Kidney (tissue), 14 donors: Measurements from ENCODE around the gene LUC7L3. TPM values are rescaled to one million over a fixed set of nuclear protein-coding genes. Genes with fewer than 3 reads are reported as not detected.

Source experiments
- DNase-seq, 5 donors: peaks; one replicate each; pipeline ENCODE4 v3.0.0-alpha.2; 2013 to 2020
- FAIRE-seq: peaks from 2 replicates; lab custom pipeline; 2012; peaks lifted over from hg19 to GRCh38; lab: Jason Lieb, UNC
- H3K27ac ChIP-seq, 2 donors: one replicate each; pipeline ENCODE4 v1.7.0; 2013; ENCODE audit warnings: low read depth in 2 of 2, low read length in 2 of 2, inconsistent platforms in 1 of 2
- H3K27me3 ChIP-seq: one replicate; pipeline ENCODE4 v1.7.1; 2013; ENCODE audit warnings: low read length, inconsistent platforms; ENCODE audit not compliant: control insufficient read depth, insufficient read depth
- H3K36me3 ChIP-seq, 3 donors: one replicate each; pipeline versions ENCODE4 v1.7.0 to v1.7.1; 2013; ENCODE audit warnings: low read length in 3 of 3, control low read depth in 1 of 3, inconsistent platforms in 1 of 3; ENCODE audit not compliant: insufficient read depth in 3 of 3, control insufficient read depth in 2 of 3
- H3K4me1 ChIP-seq, 3 donors: one replicate each; pipeline versions ENCODE4 v1.7.0 to v1.7.1; 2013; ENCODE audit warnings: low read length in 3 of 3, inconsistent platforms in 1 of 3, low read depth in 1 of 3; ENCODE audit not compliant: control insufficient read depth in 2 of 3, insufficient read depth in 2 of 3
- H3K4me3 ChIP-seq, 3 donors: one replicate each; pipeline versions ENCODE4 v1.7.0 to v1.8.1; 2013; ENCODE audit warnings: low read length in 3 of 3, control low read depth in 1 of 3, inconsistent platforms in 1 of 3
- H3K9ac ChIP-seq, 3 donors: one replicate each; pipeline versions ENCODE4 v1.7.0 to v1.7.1; 2013; ENCODE audit warnings: low read length in 3 of 3, control low read depth in 1 of 3, inconsistent platforms in 1 of 3
- H3K9me3 ChIP-seq, 3 donors: one replicate each; pipeline versions ENCODE4 v1.7.0 to v1.7.1; 2013; ENCODE audit warnings: low read length in 3 of 3, control low read depth in 1 of 3, inconsistent platforms in 1 of 3; ENCODE audit not compliant: control insufficient read depth in 2 of 3, insufficient read depth in 1 of 3
- intact Hi-C: fragments of 100-400 bp; cut with DNase I; formaldehyde crosslinking; loops from one replicate; pipeline ENCODE4 v1.11.1; 2022
- polyA plus RNA-seq: library from polyadenylated mRNA; stranded (reverse); fragments of 350-450 nt; fragmentation: Illumina TruSeq; extraction: RNeasy Lipid Tissue Mini Kit (QIAGEN cat#74804); gene quantifications from one replicate; pipeline ENCODE4 v1.2.3, GENCODE V29; 2014; ENCODE audit warnings: low read depth, low replicate concordance; ENCODE audit not compliant: insufficient read depth
- total RNA-seq: library from RNA; stranded (reverse); fragmentation: NEBNext Ultra II Directional; extraction: Animal tissue kit (Norgen Biotek cat#: 25700); gene quantifications from one replicate; pipeline ENCODE4 v1.2.1, GENCODE V29; 2021
- TF ChIP-seq, protein P1 (sequence below): IDR thresholded peaks from 3 replicates; pipeline ENCODE4 v1.5.1; 2012; ENCODE audit warnings: mild to moderate bottlenecking, moderate library complexity, borderline replicate concordance; ENCODE audit not compliant: insufficient read depth; ENCODE audit errors: extremely low read depth
- donor health status: control.
- donor health status: control.
- donor health status: control.
- donor health status: control.
- donor health status: control.
- donor health status: DM: yes; HTN: yes; CAD: no.
- donor health status: Normal renal cell carcinoma (clear cell type).

LUC7L3 gene
- total and polyA plus RNA-seq, 2 donors from 2014 or later = 74.3 to 91.9 TPM

GRCh38 chr17:50710025-50710424 lies 9.4 kb upstream of the LUC7L3 start:
- H3K27ac ChIP-seq = no peak overlapping the region

GRCh38 chr17:50710650-50711049 lies 8.8 kb upstream of the LUC7L3 start:
- Histone ChIP-seq H3K27ac (no peak overlapping the region), H3K27me3 (no peaks in the 10 kb centered on the region), H3K4me3 (no peak overlapping the region), H3K36me3 (no peaks in the 10 kb centered on the region), H3K9ac (no peak overlapping the region), H3K9me3 (no peaks in the 10 kb centered on the region), H3K4me1 (peaks cover 8 to 16% (median 12%) of the 10 kb centered on the region in 3 donors)
- no peak for FAIRE-seq
- DNase-seq = no peak
- TF ChIP-seq, protein P1, sequence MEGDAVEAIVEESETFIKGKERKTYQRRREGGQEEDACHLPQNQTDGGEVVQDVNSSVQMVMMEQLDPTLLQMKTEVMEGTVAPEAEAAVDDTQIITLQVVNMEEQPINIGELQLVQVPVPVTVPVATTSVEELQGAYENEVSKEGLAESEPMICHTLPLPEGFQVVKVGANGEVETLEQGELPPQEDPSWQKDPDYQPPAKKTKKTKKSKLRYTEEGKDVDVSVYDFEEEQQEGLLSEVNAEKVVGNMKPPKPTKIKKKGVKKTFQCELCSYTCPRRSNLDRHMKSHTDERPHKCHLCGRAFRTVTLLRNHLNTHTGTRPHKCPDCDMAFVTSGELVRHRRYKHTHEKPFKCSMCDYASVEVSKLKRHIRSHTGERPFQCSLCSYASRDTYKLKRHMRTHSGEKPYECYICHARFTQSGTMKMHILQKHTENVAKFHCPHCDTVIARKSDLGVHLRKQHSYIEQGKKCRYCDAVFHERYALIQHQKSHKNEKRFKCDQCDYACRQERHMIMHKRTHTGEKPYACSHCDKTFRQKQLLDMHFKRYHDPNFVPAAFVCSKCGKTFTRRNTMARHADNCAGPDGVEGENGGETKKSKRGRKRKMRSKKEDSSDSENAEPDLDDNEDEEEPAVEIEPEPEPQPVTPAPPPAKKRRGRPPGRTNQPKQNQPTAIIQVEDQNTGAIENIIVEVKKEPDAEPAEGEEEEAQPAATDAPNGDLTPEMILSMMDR = no peak
- intact Hi-C loops = no loop called here

More at GRCh38 chr17:50710025-50710424, 9.4 kb upstream of the LUC7L3 start:
- no peaks in the 10 kb centered on the region for H3K36me3 ChIP-seq
- no peak overlapping the region for H3K9ac ChIP-seq
- H3K9me3 ChIP-seq = no peaks in the 10 kb centered on the region
- peaks cover 8 to 16% (median 12%) of the 10 kb centered on the region in 3 donors for H3K4me1 ChIP-seq
- no peak overlapping the region for H3K4me3 ChIP-seq
- DNase-seq (no peak), FAIRE-seq (no peak)
- H3K27me3 ChIP-seq = no peaks in the 10 kb centered on the region
- intact Hi-C loops = no loop called here
- TF ChIP-seq, protein P1 = no peak

DNA sequence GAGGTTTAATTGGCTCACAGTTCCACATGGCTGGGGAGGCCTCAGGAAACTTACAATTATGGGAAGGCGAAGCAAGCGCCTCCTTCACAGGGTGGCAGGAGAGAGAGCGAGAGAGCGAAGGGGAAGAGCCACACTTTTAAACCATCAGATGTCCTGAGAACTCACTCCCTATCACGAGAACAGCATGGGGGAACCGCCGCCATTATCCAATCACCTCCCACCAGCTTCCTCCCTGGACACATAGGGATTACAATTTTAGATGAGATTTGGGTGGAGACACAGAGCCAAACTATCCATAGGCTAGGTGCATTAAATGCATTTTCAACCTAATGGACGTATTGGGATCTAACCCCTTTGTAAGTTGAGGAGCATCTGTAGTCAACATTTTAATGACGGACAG lies 6.8 kb upstream of the LUC7L3 start:
- H3K36me3 ChIP-seq = no peaks in the 10 kb centered on the region
- H3K27me3 ChIP-seq = no peaks in the 10 kb centered on the region
- no peak overlapping the region for H3K27ac ChIP-seq
- TF ChIP-seq, protein P1 = no peak
- H3K9me3 ChIP-seq = no peaks in the 10 kb centered on the region
- no peak overlapping the region for H3K9ac ChIP-seq
- H3K4me3 ChIP-seq = no peak overlapping the region
- intact Hi-C loops = no loop called here
- DNase-seq = no peak
- no peak for FAIRE-seq
- peaks cover 8 to 12% (median 9%) of the 10 kb centered on the region in 3 donors for H3K4me1 ChIP-seq

DNA sequence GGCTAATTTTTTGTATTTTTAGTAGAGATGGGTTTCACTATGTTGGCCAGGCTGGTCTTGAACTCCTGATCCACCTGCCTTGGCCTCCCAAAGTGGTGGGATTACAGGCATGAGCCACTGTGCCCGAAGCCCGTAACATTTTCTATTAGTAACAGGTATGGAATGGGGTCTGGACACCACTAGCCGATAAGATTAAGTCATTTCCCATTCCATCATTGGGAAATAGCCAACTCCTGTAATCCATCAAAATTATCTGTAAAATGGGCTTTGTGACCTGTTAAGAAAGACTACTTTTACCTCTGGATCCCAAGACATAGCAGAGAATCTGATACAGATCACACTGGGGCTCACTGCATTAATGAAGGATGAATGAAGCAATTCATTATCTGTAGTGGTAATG lies 3.9 kb upstream of the LUC7L3 start:
- FAIRE-seq (no peak), DNase-seq (no peak)
- Histone ChIP-seq H3K9me3 (no peaks in the 10 kb centered on the region), H3K27ac (no peak overlapping the region), H3K36me3 (no peaks in the 10 kb centered on the region), H3K9ac (no peak overlapping the region), H3K4me3 (no peak overlapping the region), H3K27me3 (no peaks in the 10 kb centered on the region), H3K4me1 (peaks cover 0 to 3% (median 3%) of the 10 kb centered on the region in 3 donors)
- intact Hi-C loops = no loop called here
- TF ChIP-seq, protein P1 = no peak
